Measurements from ENCODE around the gene MYO9A.
"Not testable (repeated sequence)": the region's sequence is repeated elsewhere in the genome, so short reads cannot be mapped to it uniquely, and the experiment has no call there.

The MYO9A gene

GRCh38 chr15:71880276-71880675 lies 237.7 kb downstream of the MYO9A start:
- DNase-seq = no peak

- DNase-seq = no peak
Observed at GRCh38 chr15:71874245-71874644, 243.7 kb downstream of the MYO9A start.

DNA sequence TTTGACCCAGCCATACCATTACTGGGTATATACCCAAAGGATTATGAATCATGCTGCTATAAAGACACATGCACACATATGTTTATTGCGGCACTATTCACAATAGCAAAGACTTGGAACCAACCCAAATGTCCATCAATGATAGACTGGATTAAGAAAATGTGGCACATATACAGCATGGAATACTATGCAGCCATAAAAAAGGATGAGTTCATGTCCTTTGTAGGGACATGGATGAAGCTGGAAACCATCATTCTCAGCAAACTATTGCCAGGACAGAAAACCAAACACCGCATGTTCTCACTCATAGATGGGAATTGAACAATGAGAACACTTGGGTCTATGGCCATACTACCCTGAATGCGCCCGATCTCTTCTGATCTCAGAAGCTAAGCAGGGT lies 259.7 kb downstream of the MYO9A start:
- DNase-seq = not testable (repeated sequence)

- no peak for DNase-seq
Observed at GRCh38 chr15:71853543-71853942, 264.4 kb downstream of the MYO9A start.

DNA sequence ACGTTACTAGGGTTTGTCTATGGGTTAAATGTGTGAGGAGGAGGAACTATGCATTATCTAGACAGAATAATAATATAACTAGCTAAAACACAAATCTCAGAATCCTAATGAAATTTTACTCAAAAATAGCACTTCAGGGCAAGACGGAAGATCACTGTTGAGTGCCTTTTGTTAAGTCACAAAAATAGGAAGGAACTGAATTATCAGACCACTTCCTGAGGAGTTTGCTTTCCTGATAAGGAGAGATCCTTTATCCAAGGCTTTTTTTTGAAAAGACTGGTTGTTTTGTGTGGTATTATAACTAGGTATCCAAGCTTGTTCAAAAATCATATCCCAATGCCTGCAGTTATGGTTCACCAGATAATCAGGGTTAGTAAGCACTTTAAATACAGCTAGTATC lies 273.0 kb downstream of the MYO9A start:
- no peak for DNase-seq

DNA sequence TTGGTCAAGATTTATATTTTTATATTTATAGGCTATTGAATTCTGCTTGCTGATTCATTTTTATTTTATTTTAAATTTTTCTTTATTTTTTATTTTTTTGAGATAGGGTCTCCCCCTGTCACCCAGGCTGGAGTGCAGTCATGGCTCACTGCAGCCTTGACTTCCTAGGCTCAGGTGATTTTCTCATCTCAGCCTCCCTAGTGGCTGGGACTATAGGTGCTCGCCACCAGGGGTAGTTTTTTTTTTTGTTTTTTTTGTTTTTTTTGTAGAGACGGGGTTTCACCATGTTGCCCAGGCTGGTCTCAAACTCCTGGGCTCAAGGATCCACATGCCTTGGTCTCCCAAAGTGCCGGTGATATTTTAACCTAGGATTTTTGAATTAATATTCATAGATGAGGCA lies 276.4 kb downstream of the MYO9A start:
- no peak for DNase-seq

GRCh38 chr15:71830981-71831380 lies 287.0 kb downstream of the MYO9A start:
- DNase-seq = no peak

DNA sequence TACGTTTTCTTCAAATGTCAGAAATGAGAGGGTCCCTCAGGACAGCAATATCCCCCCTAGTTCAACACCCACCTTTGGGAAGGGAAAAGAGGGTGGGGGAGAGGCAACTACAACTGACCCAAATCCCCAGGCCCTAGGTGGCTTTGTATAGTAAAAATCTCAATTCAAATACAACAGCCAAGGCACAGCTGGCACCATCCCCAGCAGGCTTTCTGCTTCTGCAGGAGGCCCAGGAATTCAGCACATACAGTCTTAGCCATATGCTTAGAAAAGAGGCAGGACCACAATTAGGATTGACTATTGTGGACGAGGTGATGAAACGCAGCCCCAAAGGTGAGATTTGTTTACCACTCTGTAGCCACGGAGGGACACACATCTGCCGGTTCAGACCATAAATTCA lies 291.8 kb downstream of the MYO9A start:
- no peak for DNase-seq

GRCh38 chr15:71825021-71825730 lies 292.8 kb downstream of the MYO9A start:
- no peak for DNase-seq

DNA sequence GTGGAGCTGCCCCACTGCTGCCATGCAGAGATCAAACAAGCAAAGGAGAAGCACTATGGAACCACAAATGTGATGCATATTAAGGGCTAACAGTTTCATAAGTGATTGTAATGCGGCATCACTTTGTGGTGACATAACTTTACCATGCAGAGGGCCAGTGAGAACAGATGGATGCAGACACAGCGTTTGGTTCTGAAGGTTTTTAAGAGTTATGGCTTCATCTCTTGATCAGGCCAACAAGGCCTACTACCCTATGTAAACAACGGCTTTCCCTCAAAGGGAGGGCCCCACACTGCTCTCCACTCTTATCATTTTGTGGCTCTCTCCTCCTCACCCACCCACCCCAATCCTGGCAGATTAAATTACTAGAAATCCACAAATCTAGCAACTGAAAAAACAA lies 294.1 kb downstream of the MYO9A start:
- DNase-seq = no peak

DNA sequence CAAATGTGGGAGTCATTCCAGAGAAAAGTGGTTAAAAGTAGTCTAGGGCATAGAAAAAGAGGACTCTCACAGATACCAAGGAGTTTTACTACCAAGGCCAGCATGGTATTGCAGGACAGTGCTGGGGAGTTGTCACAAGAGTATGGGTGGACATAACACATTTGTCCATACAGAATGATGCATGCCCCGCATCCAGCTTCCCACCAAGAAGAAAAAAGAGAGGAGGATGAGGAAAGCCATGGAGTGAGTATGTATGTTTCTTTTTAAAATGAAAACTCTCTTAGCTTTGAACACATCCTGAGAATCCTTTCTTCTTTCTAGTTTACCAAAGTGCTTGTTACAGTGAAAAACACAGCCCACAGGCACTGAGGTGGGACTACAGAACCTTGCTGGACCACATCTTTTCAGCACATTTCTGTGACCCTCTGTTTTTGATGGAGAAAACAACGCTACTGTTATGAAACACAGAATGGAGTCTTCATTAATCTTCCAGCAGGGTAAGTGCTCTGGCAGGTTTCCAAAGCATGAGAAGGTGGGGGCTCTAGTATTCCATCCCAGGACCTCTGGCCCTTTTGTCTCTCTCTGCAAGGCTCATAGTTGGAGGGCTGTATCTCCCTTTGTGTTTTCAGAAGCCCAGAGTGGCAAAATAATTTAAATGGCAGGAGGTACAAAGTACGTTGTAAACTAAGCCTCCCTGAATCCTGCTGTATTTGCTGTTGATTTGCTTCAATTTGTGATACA lies 294.9 kb downstream of the MYO9A start:
- no peak for DNase-seq

- no peak for DNase-seq
Observed at GRCh38 chr15:71821547-71822129, 296.3 kb downstream of the MYO9A start.

GRCh38 chr15:71820127-71820526 lies 297.8 kb downstream of the MYO9A start:
- no peak for DNase-seq

- no peak for DNase-seq
Observed at GRCh38 chr15:71817351-71817750, 300.6 kb downstream of the MYO9A start.

- no peak for DNase-seq
Observed at GRCh38 chr15:71815301-71815700, 302.6 kb downstream of the MYO9A start.

- DNase-seq = no peak
Observed at GRCh38 chr15:71813723-71814470, 304.1 kb downstream of the MYO9A start.

GRCh38 chr15:71812966-71813722 lies 304.8 kb downstream of the MYO9A start:
- DNase-seq = no peak

DNA sequence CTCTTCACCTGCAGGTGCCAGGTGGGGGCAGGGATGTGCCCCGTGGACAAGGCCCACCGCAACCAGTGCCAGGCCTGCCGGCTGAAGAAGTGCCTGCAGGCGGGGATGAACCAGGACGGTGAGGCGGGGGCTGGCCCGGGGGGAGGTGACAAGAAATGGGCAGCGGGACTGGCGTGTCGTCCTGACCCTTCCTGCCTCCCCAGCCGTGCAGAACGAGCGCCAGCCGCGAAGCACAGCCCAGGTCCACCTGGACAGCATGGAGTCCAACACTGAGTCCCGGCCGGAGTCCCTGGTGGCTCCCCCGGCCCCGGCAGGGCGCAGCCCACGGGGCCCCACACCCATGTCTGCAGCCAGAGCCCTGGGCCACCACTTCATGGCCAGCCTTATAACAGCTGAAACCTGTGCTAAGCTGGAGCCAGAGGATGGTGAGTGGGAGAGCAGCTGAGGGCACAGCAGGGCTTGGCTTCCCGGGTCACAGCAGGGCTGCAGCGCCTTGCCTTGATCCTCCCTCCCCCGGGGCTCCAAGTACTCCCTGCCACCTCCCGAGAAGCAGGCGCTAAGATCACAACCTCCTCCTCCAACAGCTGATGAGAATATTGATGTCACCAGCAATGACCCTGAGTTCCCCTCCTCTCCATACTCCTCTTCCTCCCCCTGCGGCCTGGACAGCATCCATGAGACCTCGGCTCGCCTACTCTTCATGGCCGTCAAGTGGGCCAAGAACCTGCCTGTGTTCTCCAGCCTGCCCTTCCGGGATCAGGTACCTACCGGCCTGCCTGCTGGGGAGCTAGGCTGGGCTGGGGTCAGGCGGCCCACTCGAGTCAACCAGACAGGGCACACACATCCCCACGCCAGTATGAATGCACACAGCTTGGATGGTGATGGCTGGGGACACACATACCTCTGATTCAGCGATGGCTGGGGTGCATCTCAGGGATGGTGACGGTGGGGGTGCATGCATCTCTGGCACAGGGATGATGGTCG lies 305.9 kb downstream of the MYO9A start:
- DNase-seq = no peak

DNA sequence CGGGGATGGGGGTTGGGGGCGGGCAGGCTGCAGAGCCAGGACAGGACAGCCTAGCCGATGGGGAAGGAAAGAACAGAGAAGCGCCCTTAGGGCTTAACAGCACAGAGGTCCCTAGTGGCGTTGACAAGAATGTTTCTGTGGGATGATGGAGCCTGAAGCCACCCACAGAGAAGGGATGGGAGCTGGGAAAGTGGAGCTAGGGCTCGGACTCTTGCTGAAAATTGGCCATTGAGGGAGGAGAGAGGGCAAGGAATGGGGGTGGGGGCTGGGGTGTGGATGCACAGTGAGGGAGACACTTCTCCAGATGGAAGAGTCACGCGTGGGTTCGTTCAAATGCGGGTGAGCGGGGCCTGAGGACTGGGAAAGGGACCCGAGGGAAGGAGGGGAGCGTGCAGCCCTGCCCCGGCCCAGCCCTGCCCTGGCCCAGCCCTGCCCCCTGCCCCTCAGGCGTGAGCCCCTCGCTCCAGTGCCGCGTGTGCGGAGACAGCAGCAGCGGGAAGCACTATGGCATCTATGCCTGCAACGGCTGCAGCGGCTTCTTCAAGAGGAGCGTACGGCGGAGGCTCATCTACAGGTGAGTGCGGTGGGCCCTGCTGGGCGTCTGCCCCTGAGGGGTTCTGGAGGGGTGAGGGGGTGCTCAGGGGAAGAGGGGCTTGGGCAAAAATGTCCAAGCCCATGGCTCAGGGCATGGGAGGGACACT lies 306.8 kb downstream of the MYO9A start:
- no peak for DNase-seq
